ENCODE results near the gene MCC. TPM values are rescaled to one million over a fixed set of nuclear protein-coding genes. Genes with fewer than 3 reads are reported as not detected.

MCC gene
- total and polyA plus RNA-seq, 7 donors: 1.4 to 13.8 (median 4.4) TPM

- Histone ChIP-seq H3K36me3 (ENCODE audit: insufficient read depth in 1 of 2, low read depth in 1 of 2) (no peaks in the 10 kb centered on the region), H3K27me3 (ENCODE audit: insufficient read depth in 3 of 3, low read length in 2 of 3) (no peaks in the 10 kb centered on the region), H3K4me1 (peaks cover 9% of the 10 kb centered on the region), H3K4me3 (peak overlapping the region; percentile 36), H3K9me3 (no peaks in the 10 kb centered on the region), H3K27ac (peak overlapping the region; percentile 25)
- intact Hi-C loops (cut with DNase I): loop anchor here in 1 of 2 donors (5.0 kb wide), 1 partner anchor 75 kb away; no protein-coding TSS in a partner anchor
- whole genome bisulfite sequencing, 3 donors: 10 to 25% (median 23%) methylated on average over 9 of the region's 9 CpGs
- ATAC-seq (peak; percentile 34 to 89 (median 74)), DNase-seq (no peak)
- TF ChIP-seq CTCF (IDR thresholded peaks at IDR 0.05): no peak
Measured at GRCh38 chr5:113217619-113218184, 270.6 kb downstream of the MCC start.

GRCh38 chr5:113216545-113216944 lies 271.7 kb downstream of the MCC start:
- no peak for DNase-seq
- Histone ChIP-seq H3K36me3 (ENCODE audit: insufficient read depth in 1 of 2, low read depth in 1 of 2) (no peaks in the 10 kb centered on the region), H3K4me3 (no peak overlapping the region), H3K9me3 (no peaks in the 10 kb centered on the region), H3K4me1 (peaks cover 15% of the 10 kb centered on the region), H3K27me3 (ENCODE audit: insufficient read depth in 3 of 3, low read length in 2 of 3) (no peaks in the 10 kb centered on the region), H3K27ac (no peak overlapping the region)
- no peak for ATAC-seq
- TF ChIP-seq CTCF (IDR thresholded peaks at IDR 0.05): no peak
- 91 to 95% (median 92%) methylated on average over 3 of the region's 3 CpGs for WGBS, 3 donors
- intact Hi-C loops (cut with DNase I): loop anchor here in 1 of 2 donors (5.0 kb wide), 1 partner anchor 76 kb away; no protein-coding TSS in a partner anchor

GRCh38 chr5:113215401-113216060 lies 272.7 kb downstream of the MCC start:
- no peak for TF ChIP-seq CTCF (IDR thresholded peaks at IDR 0.05)
- WGBS, 3 donors: 66 to 92% (median 76%) methylated on average over 9 of the region's 9 CpGs
- Histone ChIP-seq H3K4me3 (no peak overlapping the region), H3K27me3 (ENCODE audit: insufficient read depth in 3 of 3, low read length in 2 of 3) (no peaks in the 10 kb centered on the region), H3K36me3 (ENCODE audit: insufficient read depth in 1 of 2, low read depth in 1 of 2) (no peaks in the 10 kb centered on the region), H3K9me3 (no peaks in the 10 kb centered on the region), H3K27ac (no peak overlapping the region), H3K4me1 (peaks cover 15% of the 10 kb centered on the region)
- DNase-seq (no peak), ATAC-seq (no peak)
- intact Hi-C loops (cut with DNase I): loop anchor here in 1 of 2 donors (5.0 kb wide), 1 partner anchor 77 kb away; no protein-coding TSS in a partner anchor

- Histone ChIP-seq H3K36me3 (ENCODE audit: insufficient read depth in 1 of 2, low read depth in 1 of 2) (no peaks in the 10 kb centered on the region), H3K4me3 (no peak overlapping the region), H3K4me1 (peaks cover 15% of the 10 kb centered on the region), H3K27ac (no peak overlapping the region), H3K9me3 (no peaks in the 10 kb centered on the region), H3K27me3 (ENCODE audit: insufficient read depth in 3 of 3, low read length in 2 of 3) (no peaks in the 10 kb centered on the region)
- DNase-seq (no peak), ATAC-seq (no peak)
- TF ChIP-seq CTCF (IDR thresholded peaks at IDR 0.05): no peak
- WGBS, 3 donors: 89 to 95% (median 94%) methylated on average over 1 of the region's 1 CpG
- intact Hi-C loops (cut with DNase I): loop anchor here in 1 of 2 donors (5.0 kb wide), 1 partner anchor 78 kb away; no protein-coding TSS in a partner anchor
Measured at GRCh38 chr5:113214606-113215323, 273.5 kb downstream of the MCC start.

Measured in psoas muscle (tissue), 8 donors.